Measurements from ENCODE around the gene CNOT1.

The CNOT1 gene

DNA sequence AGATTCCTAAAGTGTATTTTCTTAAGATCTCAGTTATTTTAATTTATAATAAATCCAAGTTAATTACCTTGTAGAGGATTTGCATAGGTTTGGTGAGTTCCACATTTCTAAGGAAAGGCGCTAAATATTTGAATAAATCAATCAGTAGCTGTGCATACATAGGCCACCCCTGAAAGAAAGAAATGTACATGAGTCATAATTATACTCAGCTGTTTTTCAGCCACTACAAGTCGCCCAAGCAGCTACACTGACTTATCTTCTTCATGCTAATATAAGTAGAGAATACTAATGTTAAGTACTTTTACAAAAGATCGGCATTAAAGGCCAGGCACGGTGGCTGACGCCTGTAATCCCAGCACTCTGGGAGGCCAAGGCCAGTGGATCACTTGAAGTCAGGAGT, 99.4 kb downstream of the CNOT1 start:
- H3K27ac ChIP-seq (ENCODE audit: low read depth, low read length): no peak overlapping the region
- no peaks in the 10 kb centered on the region for H3K4me1 ChIP-seq (ENCODE audit: control insufficient read depth in 1 of 2, insufficient read depth in 2 of 2, low read length in 2 of 2)
- no peak overlapping the region for H3K4me3 ChIP-seq (ENCODE audit: low read depth in 1 of 2, low read length in 2 of 2)
- H3K36me3 ChIP-seq (ENCODE audit: control insufficient read depth in 1 of 2, insufficient read depth in 2 of 2, low read length in 2 of 2): peaks cover 56 to 94% of the 10 kb centered on the region in 2 donors
- no peaks in the 10 kb centered on the region for H3K27me3 ChIP-seq (ENCODE audit: control insufficient read depth in 1 of 2, insufficient read depth in 2 of 2, low read length in 2 of 2)
- H3K9me3 ChIP-seq (ENCODE audit: control insufficient read depth in 1 of 2, low read length in 2 of 2): no peaks in the 10 kb centered on the region
- H3K9ac ChIP-seq (ENCODE audit: low read depth in 1 of 2, low read length in 2 of 2): no peak overlapping the region

DNA sequence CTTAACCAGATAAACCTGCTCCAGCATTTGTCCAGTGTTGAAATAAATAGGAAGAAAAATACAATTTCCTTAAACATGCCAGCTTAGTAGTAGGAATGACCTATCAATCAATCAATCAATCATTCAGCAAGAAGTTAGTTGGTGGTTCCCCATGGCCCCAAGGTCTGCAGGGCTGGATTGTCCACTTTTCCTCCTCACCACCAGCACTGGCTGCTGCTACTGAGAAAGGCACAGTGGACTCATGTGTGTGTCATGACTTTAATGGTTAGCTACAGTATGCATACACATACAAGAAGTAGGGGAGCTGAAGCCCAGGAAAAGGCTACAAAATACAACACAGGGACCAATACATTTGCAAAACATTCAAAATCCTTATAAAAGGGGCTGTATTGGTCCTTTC, 109.9 kb downstream of the CNOT1 start:
- Histone ChIP-seq H3K36me3 (ENCODE audit: control insufficient read depth in 1 of 2, insufficient read depth in 2 of 2, low read length in 2 of 2) (peaks cover 50 to 77% of the 10 kb centered on the region in 2 donors), H3K27me3 (ENCODE audit: control insufficient read depth in 1 of 2, insufficient read depth in 2 of 2, low read length in 2 of 2) (no peaks in the 10 kb centered on the region), H3K27ac (ENCODE audit: low read depth, low read length) (no peak overlapping the region), H3K9ac (ENCODE audit: low read depth in 1 of 2, low read length in 2 of 2) (no peak overlapping the region), H3K4me1 (ENCODE audit: control insufficient read depth in 1 of 2, insufficient read depth in 2 of 2, low read length in 2 of 2) (peaks cover 13 to 15% of the 10 kb centered on the region in 2 donors), H3K9me3 (ENCODE audit: control insufficient read depth in 1 of 2, low read length in 2 of 2) (no peaks in the 10 kb centered on the region), H3K4me3 (ENCODE audit: low read depth in 1 of 2, low read length in 2 of 2) (no peak overlapping the region)

DNA sequence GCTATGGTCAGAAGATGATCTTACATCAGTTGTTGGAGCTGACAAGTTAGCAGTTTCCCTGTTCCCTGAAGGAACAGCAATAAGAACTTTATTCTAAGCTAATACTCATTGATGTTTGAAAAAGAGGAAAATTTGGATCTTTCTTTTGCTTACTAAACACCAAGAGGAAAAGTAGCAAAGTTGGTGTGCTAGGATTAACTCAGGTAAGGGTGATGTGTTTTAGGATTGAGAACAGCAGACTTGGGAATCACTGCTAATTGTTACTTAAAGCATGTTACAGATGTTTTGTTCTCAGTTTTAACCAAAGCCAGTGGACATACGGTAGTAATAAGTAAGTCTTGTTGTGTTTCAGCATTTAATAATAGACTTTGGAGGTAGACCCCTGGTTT, 110.7 kb downstream of the CNOT1 start:
- H3K36me3 ChIP-seq (ENCODE audit: control insufficient read depth in 1 of 2, insufficient read depth in 2 of 2, low read length in 2 of 2): peaks cover 47 to 69% of the 10 kb centered on the region in 2 donors
- H3K9ac ChIP-seq (ENCODE audit: low read depth in 1 of 2, low read length in 2 of 2): no peak overlapping the region
- no peak overlapping the region for H3K4me3 ChIP-seq (ENCODE audit: low read depth in 1 of 2, low read length in 2 of 2)
- H3K9me3 ChIP-seq (ENCODE audit: control insufficient read depth in 1 of 2, low read length in 2 of 2): no peaks in the 10 kb centered on the region
- peaks cover 14 to 20% of the 10 kb centered on the region in 2 donors for H3K4me1 ChIP-seq (ENCODE audit: control insufficient read depth in 1 of 2, insufficient read depth in 2 of 2, low read length in 2 of 2)
- H3K27me3 ChIP-seq (ENCODE audit: control insufficient read depth in 1 of 2, insufficient read depth in 2 of 2, low read length in 2 of 2): no peaks in the 10 kb centered on the region
- no peak overlapping the region for H3K27ac ChIP-seq (ENCODE audit: low read depth, low read length)

DNA sequence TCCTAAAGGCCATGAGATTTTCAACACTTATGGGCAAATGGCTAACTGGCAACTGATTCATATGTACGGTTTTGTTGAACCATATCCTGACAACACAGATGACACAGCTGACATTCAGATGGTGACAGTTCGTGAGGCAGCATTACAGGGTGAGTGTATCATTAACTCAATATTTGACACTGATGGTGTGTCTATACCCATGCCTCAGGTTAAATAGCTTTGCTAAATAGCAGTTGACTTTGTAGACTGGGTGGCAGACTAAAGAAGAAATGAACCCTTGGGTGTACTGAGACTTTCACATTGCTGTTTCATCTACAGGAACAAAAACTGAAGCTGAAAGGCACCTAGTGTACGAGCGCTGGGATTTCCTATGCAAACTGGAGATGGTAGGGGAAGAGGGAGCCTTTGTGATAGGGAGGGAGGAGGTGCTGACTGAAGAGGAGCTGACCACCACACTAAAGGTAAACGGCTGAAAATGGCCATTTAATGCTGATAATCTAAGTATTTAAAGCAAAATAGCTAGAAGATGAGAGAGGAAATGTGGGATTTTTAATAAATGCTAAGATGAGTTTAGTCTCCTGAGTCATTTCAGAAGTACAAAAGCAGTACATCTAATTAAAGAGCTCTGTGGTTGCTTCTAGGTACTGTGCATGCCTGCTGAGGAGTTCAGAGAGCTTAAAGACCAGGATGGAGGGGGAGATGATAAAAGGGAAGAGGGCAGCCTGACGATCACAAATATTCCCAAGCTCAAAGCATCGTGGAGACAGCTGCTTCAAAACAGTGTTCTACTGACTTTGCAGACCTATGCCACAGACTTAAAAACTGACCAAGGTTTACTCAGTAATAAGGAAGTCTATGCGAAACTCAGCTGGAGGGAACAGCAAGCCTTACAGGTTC, 111.3 kb downstream of the CNOT1 start:
- H3K4me3 ChIP-seq (ENCODE audit: low read depth in 1 of 2, low read length in 2 of 2): no peak overlapping the region
- peaks cover 14 to 20% of the 10 kb centered on the region in 2 donors for H3K4me1 ChIP-seq (ENCODE audit: control insufficient read depth in 1 of 2, insufficient read depth in 2 of 2, low read length in 2 of 2)
- peaks cover 45 to 63% of the 10 kb centered on the region in 2 donors for H3K36me3 ChIP-seq (ENCODE audit: control insufficient read depth in 1 of 2, insufficient read depth in 2 of 2, low read length in 2 of 2)
- no peak overlapping the region for H3K27ac ChIP-seq (ENCODE audit: low read depth, low read length)
- H3K9me3 ChIP-seq (ENCODE audit: control insufficient read depth in 1 of 2, low read length in 2 of 2): no peaks in the 10 kb centered on the region
- H3K9ac ChIP-seq (ENCODE audit: low read depth in 1 of 2, low read length in 2 of 2): no peak overlapping the region
- no peaks in the 10 kb centered on the region for H3K27me3 ChIP-seq (ENCODE audit: control insufficient read depth in 1 of 2, insufficient read depth in 2 of 2, low read length in 2 of 2)

DNA sequence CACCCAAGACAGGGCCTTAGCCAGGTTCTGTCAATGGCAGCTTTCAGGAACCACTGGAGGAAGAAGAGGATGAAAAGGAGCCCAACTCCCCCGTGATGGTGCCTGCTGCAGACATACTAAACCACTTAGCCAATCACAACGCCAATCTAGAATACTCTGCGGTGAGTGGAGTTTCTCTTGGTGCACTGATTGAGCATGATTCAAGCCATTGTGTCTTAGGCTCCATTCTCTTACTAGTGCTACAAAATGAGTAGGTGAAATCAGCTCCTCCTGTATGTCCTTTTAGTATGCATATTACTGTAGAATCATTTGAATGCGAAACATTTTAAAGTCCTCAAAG, 112.9 kb downstream of the CNOT1 start:
- Histone ChIP-seq H3K36me3 (ENCODE audit: control insufficient read depth in 1 of 2, insufficient read depth in 2 of 2, low read length in 2 of 2) (peaks cover 37 to 47% of the 10 kb centered on the region in 2 donors), H3K9ac (ENCODE audit: low read depth in 1 of 2, low read length in 2 of 2) (peak overlapping the region; percentile 2 to 40), H3K27ac (ENCODE audit: low read depth, low read length) (no peak overlapping the region), H3K9me3 (ENCODE audit: control insufficient read depth in 1 of 2, low read length in 2 of 2) (no peaks in the 10 kb centered on the region), H3K27me3 (ENCODE audit: control insufficient read depth in 1 of 2, insufficient read depth in 2 of 2, low read length in 2 of 2) (no peaks in the 10 kb centered on the region), H3K4me3 (ENCODE audit: low read depth in 1 of 2, low read length in 2 of 2) (peak overlapping the region in 1 of 2 donors; percentile 29), H3K4me1 (ENCODE audit: control insufficient read depth in 1 of 2, insufficient read depth in 2 of 2, low read length in 2 of 2) (peaks cover 14 to 20% of the 10 kb centered on the region in 2 donors)

DNA sequence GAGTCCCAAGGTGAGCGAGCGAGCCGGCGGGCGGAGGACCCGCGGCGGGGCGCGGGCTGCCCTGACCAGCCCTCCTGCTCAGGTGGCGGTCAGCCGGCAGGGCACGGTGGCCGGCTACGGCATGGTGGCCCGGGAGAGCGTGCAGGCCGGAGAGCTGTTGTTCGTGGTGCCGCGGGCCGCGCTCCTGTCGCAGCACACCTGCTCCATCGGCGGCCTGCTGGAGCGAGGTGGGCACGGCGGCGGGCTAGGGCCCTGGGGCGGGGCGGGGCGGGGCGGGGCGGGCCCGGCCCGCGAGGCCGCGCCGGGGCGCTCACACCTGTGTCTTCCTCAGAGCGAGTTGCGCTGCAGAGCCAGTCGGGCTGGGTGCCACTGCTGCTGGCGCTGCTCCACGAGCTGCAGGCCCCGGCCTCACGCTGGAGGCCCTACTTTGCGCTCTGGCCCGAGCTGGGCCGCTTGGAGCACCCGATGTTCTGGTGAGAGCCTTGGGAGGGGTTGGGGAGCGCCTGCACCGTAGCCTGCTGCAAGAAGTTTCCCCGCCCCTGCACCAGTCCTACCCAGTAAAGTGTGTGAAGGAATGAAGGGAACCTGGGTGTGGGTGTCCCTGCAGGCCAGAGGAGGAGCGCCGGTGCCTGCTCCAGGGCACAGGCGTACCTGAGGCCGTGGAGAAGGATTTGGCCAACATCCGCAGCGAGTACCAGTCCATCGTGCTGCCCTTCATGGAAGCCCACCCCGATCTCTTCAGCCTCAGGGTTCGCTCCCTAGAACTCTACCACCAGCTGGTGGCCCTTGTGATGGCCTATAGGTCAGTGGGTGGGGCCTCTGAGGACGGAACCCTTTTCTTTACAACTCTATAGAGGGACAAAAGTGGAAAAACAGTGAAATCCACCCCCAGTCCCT, 113.5 kb downstream of the CNOT1 start:
- Histone ChIP-seq H3K27me3 (ENCODE audit: control insufficient read depth in 1 of 2, insufficient read depth in 2 of 2, low read length in 2 of 2) (no peaks in the 10 kb centered on the region), H3K9me3 (ENCODE audit: control insufficient read depth in 1 of 2, low read length in 2 of 2) (no peaks in the 10 kb centered on the region), H3K4me3 (ENCODE audit: low read depth in 1 of 2, low read length in 2 of 2) (peak overlapping the region; percentile 77 to 80), H3K27ac (ENCODE audit: low read depth, low read length) (no peak overlapping the region), H3K36me3 (ENCODE audit: control insufficient read depth in 1 of 2, insufficient read depth in 2 of 2, low read length in 2 of 2) (peaks cover 32 to 42% of the 10 kb centered on the region in 2 donors), H3K9ac (ENCODE audit: low read depth in 1 of 2, low read length in 2 of 2) (peak overlapping the region; percentile 51 to 69), H3K4me1 (ENCODE audit: control insufficient read depth in 1 of 2, insufficient read depth in 2 of 2, low read length in 2 of 2) (peaks cover 14 to 20% of the 10 kb centered on the region in 2 donors)

DNA sequence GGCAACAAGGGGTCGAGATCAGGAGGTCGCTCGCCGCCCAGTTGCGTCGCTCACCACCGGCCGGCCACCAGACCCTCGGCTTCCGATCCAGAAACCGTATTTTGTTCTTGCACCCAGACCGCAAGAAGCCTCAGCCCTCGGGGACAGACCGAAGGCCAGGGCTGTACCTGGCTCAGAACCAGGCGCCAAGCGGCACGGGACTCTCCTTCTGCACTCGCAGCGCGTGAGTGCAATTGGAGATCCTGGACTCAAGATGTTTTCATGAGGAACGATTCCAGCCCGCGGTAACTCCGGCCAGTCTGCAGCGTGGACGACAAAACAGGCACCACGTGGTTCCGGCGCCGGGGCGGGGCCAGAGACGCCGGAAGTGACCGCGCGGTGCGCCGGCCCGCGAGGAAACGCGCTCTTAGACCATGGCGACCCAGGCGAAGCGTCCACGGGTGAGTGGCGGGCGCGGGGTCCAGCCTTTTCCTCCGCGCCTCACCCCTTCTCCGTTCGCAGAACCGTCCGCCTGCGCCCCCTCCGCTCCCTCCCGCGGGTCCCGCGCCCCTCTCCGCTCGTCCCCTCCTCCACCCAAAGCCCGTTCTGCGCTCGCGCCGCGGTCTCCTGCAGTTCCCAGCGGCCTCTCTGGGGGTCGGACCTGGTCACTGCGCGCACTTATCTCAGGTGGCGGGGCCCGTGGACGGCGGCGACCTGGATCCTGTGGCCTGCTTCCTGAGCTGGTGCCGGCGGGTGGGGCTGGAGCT, 114.3 kb downstream of the CNOT1 start, which contains the start of gene SETD6:
Gene SETD6 (plus strand): TSS at position 393 of the 746 bp plus-strand sequence. CDS start 21 bp downstream, at position 414.
- peak within 1 kb of the TSS; percentile 77 to 80 for H3K4me3 ChIP-seq (ENCODE audit: low read depth in 1 of 2, low read length in 2 of 2)
- H3K27ac ChIP-seq (ENCODE audit: low read depth, low read length): no peak within 1 kb of the TSS
- no peaks in the 10 kb centered on the region for H3K27me3 ChIP-seq (ENCODE audit: control insufficient read depth in 1 of 2, insufficient read depth in 2 of 2, low read length in 2 of 2)
- H3K4me1 ChIP-seq (ENCODE audit: control insufficient read depth in 1 of 2, insufficient read depth in 2 of 2, low read length in 2 of 2): peaks cover 14 to 20% of the 10 kb centered on the region in 2 donors
- no peaks in the 10 kb centered on the region for H3K9me3 ChIP-seq (ENCODE audit: control insufficient read depth in 1 of 2, low read length in 2 of 2)
- H3K36me3 ChIP-seq (ENCODE audit: control insufficient read depth in 1 of 2, insufficient read depth in 2 of 2, low read length in 2 of 2): peaks cover 24 to 34% of the 10 kb centered on the region in 2 donors
- peak within 1 kb of the TSS; percentile 51 to 69 for H3K9ac ChIP-seq (ENCODE audit: low read depth in 1 of 2, low read length in 2 of 2)

GRCh38 chr16:58513874-58514273, 115.8 kb downstream of the CNOT1 start:
- Histone ChIP-seq H3K27ac (ENCODE audit: low read depth, low read length) (no peak overlapping the region), H3K9ac (ENCODE audit: low read depth in 1 of 2, low read length in 2 of 2) (no peak overlapping the region), H3K4me3 (ENCODE audit: low read depth in 1 of 2, low read length in 2 of 2) (no peak overlapping the region), H3K36me3 (ENCODE audit: control insufficient read depth in 1 of 2, insufficient read depth in 2 of 2, low read length in 2 of 2) (peaks cover 12 to 20% of the 10 kb centered on the region in 2 donors), H3K9me3 (ENCODE audit: control insufficient read depth in 1 of 2, low read length in 2 of 2) (no peaks in the 10 kb centered on the region), H3K27me3 (ENCODE audit: control insufficient read depth in 1 of 2, insufficient read depth in 2 of 2, low read length in 2 of 2) (no peaks in the 10 kb centered on the region), H3K4me1 (ENCODE audit: control insufficient read depth in 1 of 2, insufficient read depth in 2 of 2, low read length in 2 of 2) (peaks cover 14 to 20% of the 10 kb centered on the region in 2 donors)

DNA sequence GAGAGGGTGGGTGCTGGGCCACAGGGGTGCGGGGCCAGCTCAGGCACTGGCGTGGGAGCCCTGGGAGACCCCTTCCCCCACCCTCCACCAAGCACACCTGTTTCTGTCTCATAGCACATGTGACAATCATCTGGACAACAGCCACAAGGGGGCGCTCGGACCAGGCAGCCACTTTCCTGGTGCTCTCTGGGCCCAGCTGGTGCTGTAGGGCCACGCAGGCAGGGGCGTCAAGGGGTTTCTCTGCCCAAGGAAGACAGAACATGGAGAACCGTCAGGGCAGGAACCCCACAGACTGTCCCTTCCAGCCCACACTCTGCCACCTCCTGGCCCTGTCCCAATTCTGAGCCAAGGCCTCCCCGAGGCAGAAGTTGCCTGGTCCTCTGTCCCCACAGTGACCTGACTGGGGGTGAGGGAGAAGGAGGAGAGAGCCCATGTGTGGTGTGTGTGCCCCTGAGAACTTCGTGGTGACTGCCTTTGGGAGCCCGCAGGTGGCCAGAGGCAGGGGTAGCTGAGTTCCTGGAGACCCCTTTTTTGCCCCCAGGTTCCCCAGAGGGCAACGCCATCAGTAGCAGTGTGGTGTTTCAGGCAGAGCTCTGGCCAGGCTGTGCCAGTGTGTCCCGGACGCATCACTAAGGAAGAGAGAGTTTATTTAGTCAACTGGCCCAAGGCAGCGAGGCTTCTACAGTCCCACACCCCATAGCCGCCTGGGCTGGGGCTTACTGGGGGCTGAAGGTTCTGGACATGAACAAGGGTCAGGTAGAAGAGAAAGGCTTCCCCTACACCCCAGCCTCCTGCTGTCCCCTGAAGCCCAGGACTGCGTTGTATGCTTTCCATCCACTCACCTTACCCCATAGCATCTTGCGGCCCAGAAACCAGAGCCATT, 117.5 kb downstream of the CNOT1 start:
- peaks cover 0 to 9% of the 10 kb centered on the region in 2 donors for H3K27me3 ChIP-seq (ENCODE audit: control insufficient read depth in 1 of 2, insufficient read depth in 2 of 2, low read length in 2 of 2)
- H3K36me3 ChIP-seq (ENCODE audit: control insufficient read depth in 1 of 2, insufficient read depth in 2 of 2, low read length in 2 of 2): peaks cover 0 to 3% of the 10 kb centered on the region in 2 donors
- H3K9ac ChIP-seq (ENCODE audit: low read depth in 1 of 2, low read length in 2 of 2): no peak overlapping the region
- H3K27ac ChIP-seq (ENCODE audit: low read depth, low read length): no peak overlapping the region
- peaks cover 14 to 20% of the 10 kb centered on the region in 2 donors for H3K4me1 ChIP-seq (ENCODE audit: control insufficient read depth in 1 of 2, insufficient read depth in 2 of 2, low read length in 2 of 2)
- H3K4me3 ChIP-seq (ENCODE audit: low read depth in 1 of 2, low read length in 2 of 2): no peak overlapping the region
- H3K9me3 ChIP-seq (ENCODE audit: control insufficient read depth in 1 of 2, low read length in 2 of 2): no peaks in the 10 kb centered on the region

Measured in duodenal mucosa (tissue), 2 donors.